MM.1S (cell line): ENCODE measurements around the gene GPR143.

Source experiments
- DNase-seq: peaks from one replicate; pipeline ENCODE4 v3.0.0-alpha.2; 2015
- H2AFZ ChIP-seq: fragments of 300-600 bp; sonication (generic); 2 replicates; pipeline ENCODE4 v1.6.0; 2016; ENCODE audit warnings: antibody characterized with exemption, low read length
- H3F3A ChIP-seq: fragments of 300-600 bp; sonication (generic); 2 replicates; pipeline ENCODE4 v1.6.1; 2016; ENCODE audit warnings: mild to moderate bottlenecking, antibody characterized with exemption, low read length, moderate library complexity, mixed read lengths; ENCODE audit not compliant: insufficient read depth
- H3K27ac ChIP-seq: fragments of 300-600 bp; sonication (generic); 2 replicates; pipeline ENCODE4 v1.5.1; 2016; ENCODE audit warnings: mild to moderate bottlenecking, low read length
- H3K27me3 ChIP-seq: fragments of 300-600 bp; sonication (generic); replicated peaks from 2 replicates; pipeline ENCODE4 v1.6.0; 2016; ENCODE audit warnings: low read length; ENCODE audit not compliant: insufficient read depth
- H3K36me3 ChIP-seq: fragments of 300-600 bp; sonication (generic); replicated peaks from 2 replicates; pipeline ENCODE4 v1.6.1; 2016; ENCODE audit warnings: mild to moderate bottlenecking, low read length, mixed read lengths; ENCODE audit not compliant: insufficient read depth
- H3K4me1 ChIP-seq: fragments of 300-600 bp; sonication (generic); 2 replicates; pipeline ENCODE4 v1.6.1; 2016; ENCODE audit warnings: low read length, mixed read lengths
- H3K4me2 ChIP-seq: fragments of 300-600 bp; sonication (generic); 2 replicates; pipeline ENCODE4 v1.6.0; 2016; ENCODE audit warnings: low read depth, low read length
- H3K4me3 ChIP-seq: fragments of 300-600 bp; sonication (generic); 2 replicates; pipeline ENCODE4 v1.5.1; 2016; ENCODE audit warnings: low read length, mixed read lengths
- H3K79me2 ChIP-seq: fragments of 300-600 bp; sonication (generic); 2 replicates; pipeline ENCODE4 v1.6.1; 2016; ENCODE audit warnings: mixed run types, low read length, mixed read lengths
- H3K9ac ChIP-seq: fragments of 300-600 bp; sonication (generic); 2 replicates; pipeline ENCODE4 v1.6.1; 2016; ENCODE audit warnings: low read length, mixed read lengths
- H3K9me2 ChIP-seq: fragments of 300-600 bp; sonication (generic); replicated peaks from 2 replicates; pipeline ENCODE4 v1.6.1; 2016; ENCODE audit warnings: mild to moderate bottlenecking, low read length, mixed read lengths; ENCODE audit not compliant: insufficient read depth
- H3K9me3 ChIP-seq: fragments of 300-600 bp; sonication (generic); replicated peaks from 2 replicates; pipeline ENCODE4 v1.6.1; 2016; ENCODE audit warnings: mild to moderate bottlenecking, low read length, mixed read lengths; ENCODE audit not compliant: insufficient read depth
- H4K20me1 ChIP-seq: fragments of 300-600 bp; sonication (generic); 2 replicates; pipeline ENCODE4 v1.6.1; 2016; ENCODE audit warnings: mild to moderate bottlenecking, low read length, moderate library complexity, mixed read lengths; ENCODE audit not compliant: insufficient read depth
- CTCF ChIP-seq: fragments of 300-600 bp; sonication (generic); IDR thresholded peaks from 2 replicates; pipeline ENCODE4 v1.5.1; 2016; ENCODE audit warnings: antibody characterized with exemption, low read length, mixed read lengths
- EZH2 ChIP-seq: fragments of 300-600 bp; sonication (generic); optimal IDR thresholded peaks from 2 replicates; pipeline ENCODE3; 2017; ENCODE audit warnings: low read depth, mild to moderate bottlenecking, antibody characterized with exemption, low read length, mixed read lengths
- EZH2phosphoT487 ChIP-seq: fragments of 300-600 bp; sonication (generic); IDR thresholded peaks from 2 replicates; pipeline ENCODE4 v1.6.1; 2018; ENCODE audit warnings: antibody characterized with exemption, low read length

Gene GPR143

GRCh38 chrX:9781941-9782340, 16.3 kb upstream of the GPR143 start:
- H3K4me1 ChIP-seq: no peaks in the 10 kb centered on the region
- no peak overlapping the region for H3K4me3 ChIP-seq
- H3K9me2 ChIP-seq: no peaks in the 10 kb centered on the region
- no peak for TF ChIP-seq CTCF
- TF ChIP-seq EZH2: no peak
- no peak for TF ChIP-seq EZH2phosphoT487
- no peak overlapping the region for H3K4me2 ChIP-seq
- H3K9me3 ChIP-seq: no peaks in the 10 kb centered on the region
- H3K36me3 ChIP-seq: no peaks in the 10 kb centered on the region
- no peaks in the 10 kb centered on the region for H4K20me1 ChIP-seq
- no peak overlapping the region for H3K9ac ChIP-seq
- no peak overlapping the region for H3K27ac ChIP-seq
- no peaks in the 10 kb centered on the region for H3F3A ChIP-seq
- DNase-seq: no peak
- H2AFZ ChIP-seq: no peak overlapping the region
- H3K27me3 ChIP-seq: peaks cover 14% of the 10 kb centered on the region
- H3K79me2 ChIP-seq: no peaks in the 10 kb centered on the region

GRCh38 chrX:9775930-9776329, 10.3 kb upstream of the GPR143 start:
- no peak overlapping the region for H3K4me3 ChIP-seq
- H3F3A ChIP-seq: peaks cover 5% of the 10 kb centered on the region; the same call in 1 of the 2 replicates
- H2AFZ ChIP-seq: no peak overlapping the region
- H3K27me3 ChIP-seq: peaks cover 18% of the 10 kb centered on the region
- no peak overlapping the region for H3K27ac ChIP-seq
- peak; percentile 76 for DNase-seq
- no peak for TF ChIP-seq CTCF
- TF ChIP-seq EZH2phosphoT487: no peak
- no peak for TF ChIP-seq EZH2
- H4K20me1 ChIP-seq: no peaks in the 10 kb centered on the region
- H3K79me2 ChIP-seq: no peaks in the 10 kb centered on the region
- peaks cover 14% of the 10 kb centered on the region for H3K4me1 ChIP-seq
- H3K9me2 ChIP-seq: no peaks in the 10 kb centered on the region
- H3K4me2 ChIP-seq: peak overlapping the region; percentile 22; the same call in 1 of the 2 replicates
- no peaks in the 10 kb centered on the region for H3K36me3 ChIP-seq
- no peak overlapping the region for H3K9ac ChIP-seq
- no peaks in the 10 kb centered on the region for H3K9me3 ChIP-seq

- Histone ChIP-seq H3K4me3 (no peak overlapping the region), H2AFZ (no peak overlapping the region), H3K27ac (no peak overlapping the region), H3K9me2 (no peaks in the 10 kb centered on the region), H3K79me2 (no peaks in the 10 kb centered on the region), H3K4me1 (peaks cover 14% of the 10 kb centered on the region), H3F3A (peaks cover 5% of the 10 kb centered on the region; the same call in 1 of the 2 replicates), H3K9me3 (no peaks in the 10 kb centered on the region), H3K9ac (no peak overlapping the region), H3K4me2 (no peak overlapping the region), H4K20me1 (no peaks in the 10 kb centered on the region), H3K27me3 (peaks cover 18% of the 10 kb centered on the region), H3K36me3 (no peaks in the 10 kb centered on the region)
- TF ChIP-seq EZH2phosphoT487 (no peak), CTCF (no peak), EZH2 (no peak)
- DNase-seq: no peak
Measured at GRCh38 chrX:9772943-9773342, 7.3 kb upstream of the GPR143 start.
